OCI-LY7 (cell line): Measurements from ENCODE around the gene ADCY3. TPM values are rescaled to one million over a fixed set of nuclear protein-coding genes. Genes with fewer than 3 reads are reported as not detected.

Experiments
- BruUV-seq: library from RNA; stranded (reverse); fragments of 400-500 nt; replicated peaks from 2 replicates; lab custom pipeline; 2021; lab: Mats Ljungman, UMichigan
- CTCF ChIA-PET: fragments of 300-600 bp; sonication (Branson Sonifier 250); formaldehyde crosslinking; loops from one replicate; lab custom pipeline; 2022; ENCODE audit warnings: antibody characterized with exemption; ENCODE audit not compliant: unreplicated experiment; lab: Charles Lee
- POLR2A ChIA-PET: fragments of 300-600 bp; sonication (Branson Sonifier 250); formaldehyde crosslinking; loops from one replicate; lab custom pipeline; 2022; ENCODE audit warnings: antibody characterized with exemption; lab: Charles Lee
- DNase-seq: peaks from one replicate; pipeline ENCODE4 v3.0.0-alpha.2; 2015; ENCODE audit warnings: low spot score
- H2AFZ ChIP-seq: fragments of 200-600 bp; sonication (generic), shearing (Covaris generic); 2 replicates; pipeline ENCODE4 v1.6.1; 2014; ENCODE audit warnings: mild to moderate bottlenecking, antibody characterized with exemption, low read length, moderate library complexity
- H3K27ac ChIP-seq: fragments of 200-600 bp; sonication (generic); 2 replicates; pipeline ENCODE4 v1.5.1; 2014; ENCODE audit warnings: mixed run types, low read depth, mild to moderate bottlenecking, moderate library complexity, low read length, inconsistent platforms; ENCODE audit not compliant: poor library complexity, severe bottlenecking
- H3K36me3 ChIP-seq: fragments of 200-600 bp; sonication (generic); 2 replicates; pipeline ENCODE4 v1.6.1; 2014; ENCODE audit warnings: mild to moderate bottlenecking, antibody characterized with exemption, low read length, moderate library complexity, mixed read lengths; ENCODE audit not compliant: insufficient read depth
- H3K4me1 ChIP-seq: fragments of 200-600 bp; sonication (generic); 2 replicates; pipeline ENCODE4 v1.5.1; 2014; ENCODE audit warnings: mild to moderate bottlenecking, low read length; ENCODE audit not compliant: insufficient read depth, poor library complexity, severe bottlenecking
- H3K4me2 ChIP-seq: fragments of 200-600 bp; sonication (generic); 2 replicates; pipeline ENCODE4 v1.6.1; 2014; ENCODE audit warnings: mild to moderate bottlenecking, low read length
- H3K4me3 ChIP-seq: fragments of 200-600 bp; sonication (generic); 2 replicates; pipeline ENCODE4 v1.5.1; 2014; ENCODE audit warnings: mild to moderate bottlenecking, low read depth, low read length; ENCODE audit not compliant: poor library complexity, severe bottlenecking
- H3K79me2 ChIP-seq: fragments of 200-600 bp; sonication (generic); 2 replicates; pipeline ENCODE4 v1.6.1; 2016; ENCODE audit warnings: low read depth, mild to moderate bottlenecking, low read length, moderate library complexity, mixed read lengths; ENCODE audit not compliant: insufficient read depth
- H3K9me2 ChIP-seq: fragments of 200-600 bp; sonication (generic); 2 replicates; pipeline ENCODE4 v1.6.1; 2016; ENCODE audit warnings: mild to moderate bottlenecking, low read length, mixed read lengths; ENCODE audit not compliant: insufficient read depth
- H3K9me3 ChIP-seq: fragments of 200-600 bp; sonication (generic); 2 replicates; pipeline ENCODE4 v1.6.1; 2014; ENCODE audit warnings: mild to moderate bottlenecking, mixed run types, low read length, mixed read lengths
- H4K20me1 ChIP-seq: fragments of 200-600 bp; sonication (generic); 2 replicates; pipeline ENCODE4 v1.6.1; 2014; ENCODE audit warnings: mild to moderate bottlenecking, antibody characterized with exemption, low read length, moderate library complexity, mixed read lengths; ENCODE audit not compliant: insufficient read depth
- EZH2phosphoT487 ChIP-seq: fragments of 200-600 bp; sonication (generic); IDR thresholded peaks from 2 replicates; pipeline ENCODE4 v1.6.1; 2018; ENCODE audit warnings: low read depth, borderline replicate concordance, mild to moderate bottlenecking, mixed run types, antibody characterized with exemption, low read length, moderate library complexity, mixed read lengths
- intact Hi-C: fragments of 100-400 bp; cut with micrococcal nuclease; formaldehyde crosslinking; loops from one replicate; pipeline ENCODE4 v1.10.0; 2022; ENCODE audit not compliant: unreplicated experiment
- total RNA-seq, 2 experiments: library from RNA; depleted of rRNA in 1 of 2; stranded (reverse); fragments of >200 nt in 1 of 2; shearing (Covaris generic) in 1 of 2; gene quantifications; 2 replicates each; pipeline ENCODE4 v1.2.3, GENCODE V29; 2014 to 2022
- TF ChIP-seq, protein P1 (sequence below): fragments of 200-600 bp; sonication (generic); conservative IDR thresholded peaks from 2 replicates; pipeline ENCODE4 v1.5.1; 2014; ENCODE audit warnings: mild to moderate bottlenecking, antibody characterized with exemption, low read length, moderate library complexity, mixed read lengths

ADCY3 gene
- total RNA-seq, 2 experiments from 2014 or later, result 45.8 to 55.0 TPM

GRCh38 chr2:24955232-24955631 lies 35.2 kb upstream of the ADCY3 start:
- H3K79me2 ChIP-seq, result no peaks in the 10 kb centered on the region
- intact Hi-C loops, result no loop called here
- BruUV-seq, result no TSS peak
- no peaks in the 10 kb centered on the region for H4K20me1 ChIP-seq
- ChIA-PET POLR2A (interaction anchor here (1.1 kb wide), 1 partner anchor 15 kb away, joined by 3 read pairs; no protein-coding TSS in a partner anchor), CTCF (no interaction called here)
- no peaks in the 10 kb centered on the region for H3K4me1 ChIP-seq
- H2AFZ ChIP-seq, result no peak overlapping the region
- H3K4me3 ChIP-seq, result no peak overlapping the region
- peaks cover 16% of the 10 kb centered on the region for H3K9me3 ChIP-seq
- H3K27ac ChIP-seq, result no peak overlapping the region
- H3K4me2 ChIP-seq, result no peak overlapping the region
- DNase-seq, result no peak
- H3K36me3 ChIP-seq, result peaks cover 94% of the 10 kb centered on the region
- no peak for TF ChIP-seq EZH2phosphoT487
- TF ChIP-seq, protein P1, sequence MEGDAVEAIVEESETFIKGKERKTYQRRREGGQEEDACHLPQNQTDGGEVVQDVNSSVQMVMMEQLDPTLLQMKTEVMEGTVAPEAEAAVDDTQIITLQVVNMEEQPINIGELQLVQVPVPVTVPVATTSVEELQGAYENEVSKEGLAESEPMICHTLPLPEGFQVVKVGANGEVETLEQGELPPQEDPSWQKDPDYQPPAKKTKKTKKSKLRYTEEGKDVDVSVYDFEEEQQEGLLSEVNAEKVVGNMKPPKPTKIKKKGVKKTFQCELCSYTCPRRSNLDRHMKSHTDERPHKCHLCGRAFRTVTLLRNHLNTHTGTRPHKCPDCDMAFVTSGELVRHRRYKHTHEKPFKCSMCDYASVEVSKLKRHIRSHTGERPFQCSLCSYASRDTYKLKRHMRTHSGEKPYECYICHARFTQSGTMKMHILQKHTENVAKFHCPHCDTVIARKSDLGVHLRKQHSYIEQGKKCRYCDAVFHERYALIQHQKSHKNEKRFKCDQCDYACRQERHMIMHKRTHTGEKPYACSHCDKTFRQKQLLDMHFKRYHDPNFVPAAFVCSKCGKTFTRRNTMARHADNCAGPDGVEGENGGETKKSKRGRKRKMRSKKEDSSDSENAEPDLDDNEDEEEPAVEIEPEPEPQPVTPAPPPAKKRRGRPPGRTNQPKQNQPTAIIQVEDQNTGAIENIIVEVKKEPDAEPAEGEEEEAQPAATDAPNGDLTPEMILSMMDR, result no peak
- H3K9me2 ChIP-seq, result no peaks in the 10 kb centered on the region

DNA sequence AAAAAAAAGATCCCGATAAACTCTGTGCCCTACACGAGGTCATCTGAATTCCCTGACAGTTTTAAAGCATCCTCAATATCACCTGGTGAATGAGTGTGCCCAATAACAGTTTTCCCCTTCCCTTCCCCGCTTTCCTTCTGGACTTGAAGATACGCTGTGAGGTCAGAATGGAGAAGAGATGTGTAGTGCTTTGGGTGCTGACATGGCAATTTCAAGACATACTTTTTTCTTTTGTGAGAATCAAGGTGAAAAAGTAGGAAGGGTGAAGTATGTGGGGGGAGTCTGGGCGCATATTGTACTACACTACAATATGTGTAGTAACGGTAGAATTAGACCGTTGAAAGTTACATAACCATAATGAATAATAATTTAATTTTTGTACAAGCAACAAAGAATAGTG lies 30.1 kb upstream of the ADCY3 start:
- no peaks in the 10 kb centered on the region for H4K20me1 ChIP-seq
- no peak overlapping the region for H3K27ac ChIP-seq
- no peak overlapping the region for H3K4me3 ChIP-seq
- TF ChIP-seq, protein P1, result no peak
- no peak for TF ChIP-seq EZH2phosphoT487
- POLR2A ChIA-PET, result no interaction called here
- CTCF ChIA-PET, result no interaction called here
- no peak for DNase-seq
- H2AFZ ChIP-seq, result no peak overlapping the region
- no peaks in the 10 kb centered on the region for H3K4me1 ChIP-seq
- intact Hi-C loops, result no loop called here
- peaks cover 5% of the 10 kb centered on the region for H3K9me3 ChIP-seq
- no peak overlapping the region for H3K4me2 ChIP-seq
- H3K36me3 ChIP-seq, result peaks cover 79% of the 10 kb centered on the region
- no peaks in the 10 kb centered on the region for H3K79me2 ChIP-seq
- no TSS peak for BruUV-seq
- H3K9me2 ChIP-seq, result no peaks in the 10 kb centered on the region

GRCh38 chr2:24948506-24948905 lies 28.5 kb upstream of the ADCY3 start:
- ChIA-PET CTCF (no interaction called here), POLR2A (interaction anchor here (0.6 to 1.1 kb wide), 2 partner anchors 9 to 11 kb away, joined by 3 read pairs; no protein-coding TSS in a partner anchor)

More at GRCh38 chr2:24948506-24948905, 28.5 kb upstream of the ADCY3 start:
- Histone ChIP-seq H3K36me3 (peaks cover 64% of the 10 kb centered on the region), H2AFZ (no peak overlapping the region), H3K27ac (no peak overlapping the region), H3K4me2 (no peak overlapping the region), H3K9me2 (no peaks in the 10 kb centered on the region), H3K4me1 (no peaks in the 10 kb centered on the region), H3K79me2 (no peaks in the 10 kb centered on the region), H3K4me3 (no peak overlapping the region), H3K9me3 (no peaks in the 10 kb centered on the region), H4K20me1 (no peaks in the 10 kb centered on the region)
- intact Hi-C loops, result no loop called here
- no peak for DNase-seq
- TF ChIP-seq EZH2phosphoT487, result no peak
- TF ChIP-seq, protein P1, result no peak
- BruUV-seq, result no TSS peak
